ENCODE results near the gene HAUS6. TPM values are rescaled to one million over a fixed set of nuclear protein-coding genes. Genes with fewer than 3 reads are reported as not detected.
A peak's percentile ranks its signal among the peaks of the same experiment; 100 is the strongest.
"Not testable (repeated sequence)": the region's sequence is repeated elsewhere in the genome, so short reads cannot be mapped to it uniquely, and the experiment has no call there.

Gene HAUS6
- total RNA-seq, 8 experiments from 2014 or later: 5.8 to 30.3 (median 11.2) TPM

DNA sequence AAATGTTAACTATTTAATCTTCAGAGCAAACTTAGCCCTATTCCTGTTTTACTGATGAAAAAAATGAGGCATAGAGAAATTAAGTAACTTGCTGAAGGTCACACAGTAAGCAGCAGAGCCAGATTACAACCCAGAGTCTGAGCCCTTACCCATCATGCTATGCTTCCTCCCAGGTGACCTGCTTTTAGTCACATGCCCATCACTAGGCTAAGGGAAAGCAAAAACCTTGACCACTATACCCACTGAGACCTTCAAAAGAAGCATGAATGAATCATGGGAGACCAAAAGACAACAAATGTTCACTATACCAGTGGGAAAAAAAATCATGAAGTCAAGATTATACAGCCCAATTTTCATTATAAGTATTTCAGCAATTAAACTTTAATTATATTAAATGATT is 5.3 kb upstream of the HAUS6 start:
- no peak overlapping the region for H3K27ac ChIP-seq
- H3K4me3 ChIP-seq: no peak overlapping the region
- H3K4me1 ChIP-seq (replicated peaks in 1 of 2): peaks cover 3 to 8% of the 10 kb centered on the region in 2 donors
- in situ Hi-C loops (cut with MboI; ENCODE audit: low pct_unique_long_range_greater_than_20kb in 2 of 9, low sequenced_read_pairs in 9 of 9, unreplicated experiment in 9 of 9): no loop called here
- no peak for ATAC-seq (replicated peaks in 6 of 8)

DNA sequence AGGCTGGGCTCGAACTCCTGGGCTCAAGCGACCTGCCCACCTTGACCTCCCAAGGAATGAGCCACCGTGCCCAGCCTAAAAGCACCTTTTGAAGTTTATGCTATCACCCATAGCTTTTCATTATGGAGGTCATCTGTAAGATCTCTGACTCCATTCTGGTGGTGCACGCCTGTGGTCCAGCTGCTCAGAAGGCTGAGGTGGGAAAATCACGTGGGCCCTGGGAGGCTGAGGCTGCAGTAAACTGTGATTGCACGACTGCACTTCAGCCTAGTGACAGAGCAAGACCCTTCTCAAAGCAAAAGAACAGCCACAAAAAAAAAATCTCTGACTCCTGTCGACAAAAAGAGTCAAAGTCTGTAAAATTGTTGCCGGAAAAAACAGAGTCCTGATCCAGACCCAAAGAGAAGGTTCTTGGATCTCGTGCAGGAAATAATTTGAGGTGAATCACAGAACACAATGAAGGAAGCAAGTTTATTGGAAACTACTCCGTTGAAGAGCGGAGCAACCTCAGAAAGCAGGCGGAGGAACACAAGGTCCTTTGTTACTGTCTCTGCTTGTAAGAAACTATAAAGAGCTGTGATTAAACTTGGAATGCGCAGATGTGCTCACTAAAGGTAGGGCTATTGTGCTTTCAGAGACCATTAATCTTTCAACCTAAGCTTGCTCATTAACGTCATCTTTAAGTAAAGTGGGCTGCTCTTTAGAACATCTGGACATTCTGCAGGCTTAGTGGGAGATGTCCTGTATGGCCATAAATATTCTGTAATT is 2.0 kb upstream of the HAUS6 start:
- Histone ChIP-seq H3K27ac (peak overlapping the region in 1 of 2 donors; percentile 10), H3K4me1 (replicated peaks in 1 of 2) (peaks cover 10 to 18% of the 10 kb centered on the region in 2 donors), H3K4me3 (no peak overlapping the region)
- in situ Hi-C loops (cut with MboI; ENCODE audit: low pct_unique_long_range_greater_than_20kb in 2 of 9, low sequenced_read_pairs in 9 of 9, unreplicated experiment in 9 of 9): no loop called here
- peak in 2 of 8 experiments; percentile 3 to 8 for ATAC-seq (replicated peaks in 6 of 8)
- 7 to 72% (median 49%) methylated on average over 2 to 13 of the region's 14 CpGs for WGBS, 10 experiments

DNA sequence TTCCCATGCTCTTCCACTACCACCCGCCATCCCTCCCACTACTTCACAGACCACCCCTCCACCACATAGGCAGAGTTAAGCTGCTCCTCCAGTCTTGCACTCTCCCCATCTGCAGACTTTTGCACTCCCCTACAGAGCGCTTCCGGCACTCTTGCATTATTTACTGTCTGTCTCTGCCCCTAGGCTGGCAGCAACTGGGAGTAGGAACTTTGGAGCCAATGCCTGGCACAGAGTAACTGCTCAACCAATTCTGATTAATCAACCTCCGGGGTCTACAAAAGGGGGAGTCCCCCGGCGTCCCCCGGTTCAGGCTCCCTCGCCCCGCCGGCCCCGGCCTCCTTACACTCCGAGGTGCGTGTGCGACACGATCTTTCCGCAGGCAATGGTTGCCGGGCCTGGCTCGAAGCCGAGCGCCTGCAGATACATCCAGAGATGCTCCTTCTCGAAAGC is 498 bp downstream of the HAUS6 start:
- Histone ChIP-seq H3K27ac (peak overlapping the region; percentile 6 to 45), H3K4me1 (replicated peaks in 1 of 2) (peaks cover 10 to 18% of the 10 kb centered on the region in 2 donors), H3K4me3 (peak overlapping the region; percentile 56 to 76 (median 61))
- peak in 7 of 8 experiments; percentile 2 to 31 (median 9) for ATAC-seq (replicated peaks in 6 of 8)
- in situ Hi-C loops (cut with MboI; ENCODE audit: low pct_unique_long_range_greater_than_20kb in 2 of 9, low sequenced_read_pairs in 9 of 9, unreplicated experiment in 9 of 9): no loop called here
- WGBS, 10 experiments: 0% methylated on average over 1 to 3 of the region's 21 CpGs; no CpG with 5 or more reads in 5 of the 10 experiments

DNA sequence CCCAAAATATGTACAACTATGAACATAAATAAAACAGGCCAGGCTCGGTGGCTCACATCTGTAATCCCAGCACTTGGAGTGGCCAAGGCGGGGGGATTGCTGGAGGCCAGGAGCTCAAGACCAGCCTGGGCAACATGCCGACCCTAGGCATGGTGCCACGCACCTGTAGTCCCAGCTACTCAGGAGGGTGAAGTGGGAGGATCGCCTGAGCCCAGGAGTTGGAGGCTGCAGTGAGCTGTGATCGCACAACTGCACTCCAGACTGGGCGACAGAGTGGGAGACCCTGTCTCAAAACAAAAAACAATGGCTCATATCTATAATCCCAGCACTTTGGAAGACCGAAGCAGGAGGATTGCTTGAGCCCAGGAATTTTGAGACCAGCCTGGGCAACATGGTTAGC is 1.5 kb downstream of the HAUS6 start:
- H3K27ac ChIP-seq: no peak overlapping the region
- peaks cover 10 to 18% of the 10 kb centered on the region in 2 donors for H3K4me1 ChIP-seq (replicated peaks in 1 of 2)
- no peak for ATAC-seq (replicated peaks in 6 of 8)
- 66 to 100% (median 88%) methylated on average over 1 to 5 of the region's 8 CpGs; no CpG with 5 or more reads in 1 of the 10 experiments for WGBS, 10 experiments
- in situ Hi-C loops (cut with MboI; ENCODE audit: low pct_unique_long_range_greater_than_20kb in 2 of 9, low sequenced_read_pairs in 9 of 9, unreplicated experiment in 9 of 9): no loop called here
- H3K4me3 ChIP-seq: peak overlapping the region in 2 of 5 donors; percentile 72 to 76

DNA sequence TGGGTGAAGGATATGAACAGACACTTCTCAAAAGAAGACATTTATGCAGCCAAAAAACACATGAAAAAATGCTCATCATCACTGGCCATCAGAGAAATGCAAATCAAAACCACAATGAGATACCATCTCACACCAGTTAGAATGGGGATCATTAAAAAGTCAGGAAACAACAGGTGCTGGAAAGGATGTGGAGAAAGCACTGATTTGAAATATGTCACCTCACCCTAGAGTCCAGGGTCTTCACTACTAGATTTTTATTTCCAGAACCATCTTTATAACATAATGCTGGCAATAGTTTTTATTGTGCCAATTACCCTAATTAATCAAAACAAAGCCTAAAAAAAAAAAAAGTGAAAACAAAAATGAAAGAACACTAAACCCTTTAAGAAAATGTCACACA is 5.3 kb downstream of the HAUS6 start:
- H3K27ac ChIP-seq; ATAC-seq (replicated peaks in 6 of 8); in situ Hi-C loops (cut with MboI; ENCODE audit: low pct_unique_long_range_greater_than_20kb in 2 of 9, low sequenced_read_pairs in 9 of 9, unreplicated experiment in 9 of 9); H3K4me3 ChIP-seq: not testable (repeated sequence)
- peaks cover 7 to 10% of the 10 kb centered on the region in 2 donors for H3K4me1 ChIP-seq (replicated peaks in 1 of 2)

DNA sequence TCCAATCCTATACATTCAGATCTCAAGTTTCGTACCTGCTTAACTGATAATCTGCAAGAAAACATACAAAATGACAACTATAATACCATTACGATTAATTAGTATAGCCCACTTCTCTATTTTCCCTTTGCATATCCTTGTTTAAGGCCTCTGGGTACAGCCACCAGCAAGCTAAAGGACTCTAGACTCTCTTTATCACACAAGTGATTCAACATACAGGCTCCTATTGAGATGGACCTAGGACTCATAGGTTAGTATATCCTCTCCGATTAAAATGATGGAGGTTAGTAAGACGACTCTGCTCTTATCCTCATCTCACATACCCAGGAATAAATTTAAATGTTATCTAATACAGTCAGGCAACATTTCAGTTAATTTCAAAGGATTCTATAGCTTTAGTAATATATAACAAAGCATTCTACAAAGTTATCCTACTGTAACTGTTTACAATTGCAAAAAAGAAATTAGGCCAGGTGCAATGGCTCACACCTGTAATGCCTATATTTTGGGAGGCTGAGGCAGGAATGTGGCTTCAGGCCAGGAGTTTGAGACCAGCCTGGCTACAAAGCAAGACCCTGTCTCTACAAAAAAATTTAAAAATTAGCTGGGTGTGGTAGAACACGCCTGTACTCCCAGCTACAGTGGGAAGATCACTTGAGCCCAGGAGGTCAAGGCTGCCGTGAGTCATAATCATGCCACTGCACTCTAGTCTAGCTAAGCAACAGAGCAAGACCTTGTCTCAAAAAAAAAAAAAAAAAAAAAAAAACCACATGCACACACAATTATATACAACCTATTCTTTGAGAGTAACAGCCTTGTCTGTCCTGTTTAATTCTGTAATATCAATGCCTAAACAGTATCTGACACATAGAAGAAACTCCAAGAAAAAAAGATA is 15.4 kb downstream of the HAUS6 start:
- Histone ChIP-seq H3K4me3 (no peak overlapping the region), H3K4me1 (replicated peaks in 1 of 2) (no peaks in the 10 kb centered on the region), H3K27ac (no peak overlapping the region)
- 50 to 100% (median 88%) methylated on average over 2 to 6 of the region's 6 CpGs for WGBS, 10 experiments
- in situ Hi-C loops (cut with MboI; ENCODE audit: low pct_unique_long_range_greater_than_20kb in 2 of 9, low sequenced_read_pairs in 9 of 9, unreplicated experiment in 9 of 9): loop anchor here in 1 of 9 experiments (10.0 kb wide), 1 partner anchor 87 kb away; no protein-coding TSS in a partner anchor
- ATAC-seq (replicated peaks in 6 of 8): peak in 2 of 8 experiments; percentile 95 to 96

DNA sequence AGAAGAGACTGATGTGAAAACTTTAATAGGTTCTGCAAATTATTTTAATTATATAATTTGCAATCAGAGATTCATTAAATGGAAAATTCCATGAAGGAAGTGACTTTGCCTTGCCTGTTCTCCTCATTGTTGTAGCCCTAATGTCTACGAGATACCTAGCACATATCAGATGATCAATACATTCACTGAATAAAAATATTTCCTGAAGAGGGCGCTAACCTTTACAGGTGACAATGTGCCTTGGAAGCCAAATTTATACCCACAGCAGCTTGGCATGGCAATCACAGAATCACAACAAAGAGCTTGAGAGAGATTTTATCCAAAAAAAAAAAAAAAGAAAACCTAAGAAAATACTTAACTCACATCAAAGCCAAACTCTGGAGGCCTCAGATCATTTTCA is 17.4 kb downstream of the HAUS6 start:
- ATAC-seq (replicated peaks in 6 of 8): no peak
- Histone ChIP-seq H3K27ac (no peak overlapping the region), H3K4me3 (no peak overlapping the region), H3K4me1 (replicated peaks in 1 of 2) (no peaks in the 10 kb centered on the region)
- WGBS, 10 experiments: 33 to 100% (median 63%) methylated on average over 1 to 2 of the region's 2 CpGs
- in situ Hi-C loops (cut with MboI; ENCODE audit: low pct_unique_long_range_greater_than_20kb in 2 of 9, low sequenced_read_pairs in 9 of 9, unreplicated experiment in 9 of 9): loop anchor here in 1 of 9 experiments (10.0 kb wide), 1 partner anchor 90 kb away; no protein-coding TSS in a partner anchor

DNA sequence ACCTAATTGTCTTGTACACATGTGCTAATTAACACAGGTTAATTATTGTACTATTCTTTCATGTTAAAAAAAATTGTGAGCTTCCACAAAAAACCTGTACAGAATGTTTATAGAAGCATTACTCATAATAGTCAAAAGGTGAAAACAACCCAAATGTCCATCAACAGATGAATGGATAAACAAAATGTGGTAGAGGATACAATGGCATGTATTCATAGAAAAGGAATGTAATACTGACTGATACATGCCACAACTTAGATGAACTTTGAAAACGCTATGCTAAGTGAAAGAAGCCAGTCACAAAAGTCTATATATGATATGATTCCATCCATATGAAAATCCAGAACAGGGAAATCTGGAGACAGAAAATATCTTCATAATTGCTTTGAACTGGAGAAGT is 27.9 kb downstream of the HAUS6 start:
- H3K4me1 ChIP-seq (replicated peaks in 1 of 2): no peaks in the 10 kb centered on the region
- no peak for ATAC-seq (replicated peaks in 6 of 8)
- in situ Hi-C loops (cut with MboI; ENCODE audit: low pct_unique_long_range_greater_than_20kb in 2 of 9, low sequenced_read_pairs in 9 of 9, unreplicated experiment in 9 of 9): no loop called here
- H3K4me3 ChIP-seq: no peak overlapping the region
- no peak overlapping the region for H3K27ac ChIP-seq
- 88 to 100% (median 100%) methylated on average over 1 of the region's 1 CpG; no CpG with 5 or more reads in 2 of the 10 experiments for WGBS, 10 experiments

DNA sequence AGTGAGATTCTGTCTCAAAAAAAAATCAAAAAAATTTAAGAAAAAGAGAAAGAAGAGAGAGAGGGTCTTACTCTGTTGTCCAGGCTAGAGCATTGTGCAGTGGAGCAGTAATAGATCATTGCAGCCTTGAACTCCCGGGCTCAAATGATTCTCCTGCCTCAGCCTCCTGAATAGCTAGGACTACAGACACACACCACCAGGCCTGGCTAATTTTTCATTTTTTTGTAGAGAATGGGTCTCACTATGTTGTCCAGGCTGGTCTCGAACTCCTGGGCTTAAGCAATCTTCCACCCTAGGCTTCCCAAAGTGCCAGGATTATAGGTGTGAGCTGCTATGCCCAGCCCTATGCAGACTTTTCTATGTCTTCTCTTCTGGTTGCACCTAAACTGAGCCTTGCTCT is 28.5 kb downstream of the HAUS6 start:
- in situ Hi-C loops (cut with MboI; ENCODE audit: low pct_unique_long_range_greater_than_20kb in 2 of 9, low sequenced_read_pairs in 9 of 9, unreplicated experiment in 9 of 9): no loop called here
- WGBS, 10 experiments: 93 to 100% (median 100%) methylated on average over 1 to 2 of the region's 2 CpGs; no CpG with 5 or more reads in 3 of the 10 experiments
- H3K4me1 ChIP-seq (replicated peaks in 1 of 2): no peaks in the 10 kb centered on the region

DNA sequence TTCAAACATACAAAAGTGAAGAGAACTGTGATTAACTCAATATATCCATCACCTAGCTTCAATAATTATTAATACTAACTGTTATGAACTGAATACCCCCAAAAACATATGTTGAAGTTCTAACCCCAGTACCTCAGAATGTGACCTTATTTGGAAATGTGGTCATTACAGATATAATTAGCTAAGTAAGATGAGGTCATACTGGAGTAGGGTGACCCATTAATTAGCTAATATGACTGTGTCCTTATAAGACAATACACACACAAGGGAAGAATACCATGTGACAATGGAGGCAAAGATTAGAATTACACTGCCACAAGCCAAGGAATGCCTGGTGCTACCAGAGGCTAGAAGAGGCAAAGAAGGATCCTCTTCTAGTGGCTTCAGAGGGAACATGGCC is 45.7 kb downstream of the HAUS6 start:
- Histone ChIP-seq H3K4me1 (replicated peaks in 1 of 2) (peaks cover under 1 to 9% of the 10 kb centered on the region in 2 donors), H3K4me3 (no peak overlapping the region), H3K27ac (no peak overlapping the region)
- in situ Hi-C loops (cut with MboI; ENCODE audit: low pct_unique_long_range_greater_than_20kb in 2 of 9, low sequenced_read_pairs in 9 of 9, unreplicated experiment in 9 of 9): no loop called here
- no peak for ATAC-seq (replicated peaks in 6 of 8)

More for the DNA sequence above, 28.5 kb downstream of the HAUS6 start:
- Histone ChIP-seq H3K27ac (no peak overlapping the region), H3K4me3 (no peak overlapping the region)
- no peak for ATAC-seq (replicated peaks in 6 of 8)

DNA sequence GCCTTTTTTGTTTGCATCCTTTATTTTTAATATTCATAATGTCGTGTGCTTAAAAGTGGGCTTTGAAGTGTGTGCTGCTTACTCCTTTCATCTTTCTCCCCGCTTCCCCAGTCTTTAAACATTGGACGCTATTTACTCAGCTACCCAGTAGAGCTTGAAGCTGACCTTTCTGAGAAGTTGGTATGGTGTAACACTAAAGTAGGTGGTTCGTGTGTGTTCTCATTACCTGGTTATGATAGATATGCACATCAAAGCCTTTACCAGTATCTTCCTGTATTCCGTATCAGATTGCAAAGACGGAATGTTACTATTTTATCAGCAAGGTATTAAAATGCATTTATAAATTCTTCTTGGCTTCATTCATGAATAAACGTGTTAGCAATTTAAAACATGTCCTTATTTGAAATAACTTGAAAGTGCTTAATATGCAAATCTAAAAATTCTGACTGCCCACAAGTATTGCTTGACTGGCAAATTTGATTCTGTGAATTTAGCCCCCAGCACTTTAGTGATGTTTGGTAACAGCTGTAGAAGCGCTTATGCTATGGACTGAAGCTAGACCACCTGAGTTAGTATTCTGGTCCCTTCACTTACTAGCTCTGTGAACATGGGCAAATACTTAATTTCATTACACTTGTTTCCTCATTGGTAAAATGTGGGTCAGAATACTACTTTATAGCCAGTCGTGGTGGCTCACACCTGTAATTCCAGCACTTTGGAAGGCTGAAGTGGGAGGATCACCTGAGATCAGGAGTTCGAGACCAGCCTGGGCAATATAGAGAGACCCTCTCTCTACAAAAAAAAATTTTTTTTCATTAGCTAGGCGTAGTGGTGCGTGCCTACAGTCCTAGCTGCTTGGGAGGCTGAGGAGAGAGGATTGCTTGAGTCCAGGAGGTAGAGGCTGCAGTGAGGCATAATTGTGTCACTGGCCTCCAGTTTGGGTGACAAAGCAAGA is 51.8 kb downstream of the HAUS6 start:
- H3K4me1 ChIP-seq (replicated peaks in 1 of 2): peaks cover 14 to 26% of the 10 kb centered on the region in 2 donors
- 10 to 60% (median 43%) methylated on average over 1 to 12 of the region's 12 CpGs; no CpG with 5 or more reads in 1 of the 10 experiments for WGBS, 10 experiments
- peak in 1 of 8 experiments; percentile 1 for ATAC-seq (replicated peaks in 6 of 8)
- in situ Hi-C loops (cut with MboI; ENCODE audit: low pct_unique_long_range_greater_than_20kb in 2 of 9, low sequenced_read_pairs in 9 of 9, unreplicated experiment in 9 of 9): no loop called here
- no peak overlapping the region for H3K27ac ChIP-seq
- peak overlapping the region; percentile 72 to 91 (median 76) for H3K4me3 ChIP-seq

DNA sequence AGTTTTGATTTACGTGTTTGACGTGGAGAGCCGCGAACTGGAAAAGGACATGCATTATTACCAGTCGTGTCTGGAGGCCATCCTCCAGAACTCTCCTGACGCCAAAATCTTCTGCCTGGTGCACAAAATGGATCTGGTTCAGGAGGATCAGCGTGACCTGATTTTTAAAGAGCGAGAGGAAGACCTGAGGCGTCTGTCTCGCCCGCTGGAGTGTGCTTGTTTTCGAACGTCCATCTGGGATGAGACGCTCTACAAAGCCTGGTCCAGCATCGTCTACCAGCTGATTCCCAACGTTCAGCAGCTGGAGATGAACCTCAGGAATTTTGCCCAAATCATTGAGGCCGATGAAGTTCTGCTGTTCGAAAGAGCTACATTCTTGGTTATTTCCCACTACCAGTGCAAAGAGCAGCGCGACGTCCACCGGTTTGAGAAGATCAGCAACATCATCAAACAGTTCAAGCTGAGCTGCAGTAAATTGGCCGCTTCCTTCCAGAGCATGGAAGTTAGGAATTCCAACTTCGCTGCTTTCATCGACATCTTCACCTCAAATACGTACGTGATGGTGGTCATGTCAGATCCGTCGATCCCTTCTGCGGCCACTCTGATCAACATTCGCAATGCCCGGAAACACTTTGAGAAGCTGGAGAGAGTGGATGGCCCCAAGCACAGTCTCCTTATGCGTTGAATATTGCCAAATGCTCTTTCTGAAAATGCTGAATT is 52.6 kb downstream of the HAUS6 start:
- 0 to 13% (median 1%) methylated on average over 7 to 21 of the region's 33 CpGs; no CpG with 5 or more reads in 2 of the 10 experiments for whole genome bisulfite sequencing, 10 experiments
- peak in 3 of 8 experiments; percentile 0 to 2 (median 2) for ATAC-seq (replicated peaks in 6 of 8)
- Histone ChIP-seq H3K4me3 (peak overlapping the region; percentile 72 to 91 (median 76)), H3K27ac (peak overlapping the region; percentile 91 to 96), H3K4me1 (replicated peaks in 1 of 2) (peaks cover 14 to 26% of the 10 kb centered on the region in 2 donors)
- in situ Hi-C loops (cut with MboI; ENCODE audit: low pct_unique_long_range_greater_than_20kb in 2 of 9, low sequenced_read_pairs in 9 of 9, unreplicated experiment in 9 of 9): loop anchor here in 6 of 9 experiments (25.0 kb wide), 3 partner anchors 788 to 1513 kb away; no protein-coding TSS in a partner anchor
